Gastrocnemius medialis (tissue), 4 donors: Measurements from ENCODE around the gene LGALS7B.

Experiments used
- CTCF ChIP-seq, 5 experiments: fragments of 450-650 bp in 3 of 5; fragments of 200-600 bp in 2 of 5; sonication (generic) in 2 of 5; IDR thresholded peaks in 4 of 5; conservative IDR thresholded peaks in 1 of 5; 1 replicate in 4 of 5; 2 replicates in 1 of 5; pipeline ENCODE4 v1.5.1; 2016 to 2019; ENCODE audit warnings: antibody characterized with exemption in 5 of 5, mild to moderate bottlenecking in 3 of 5, moderate library complexity in 3 of 5
- POLR2A ChIP-seq, 2 donors: fragments of 450-650 bp; IDR thresholded peaks; one replicate each; pipeline ENCODE4 v1.6.1; 2017; ENCODE audit warnings: antibody characterized with exemption in 2 of 2, mild to moderate bottlenecking in 2 of 2, moderate library complexity in 2 of 2

- TF ChIP-seq POLR2A (IDR thresholded peaks at IDR 0.05) (no peak), CTCF (IDR thresholded peaks at IDR 0.05 in 4 of 5, conservative IDR thresholded peaks at IDR 0.05 in 1 of 5) (no peak)
These were observed 10.1 kb downstream of the LGALS7B start for GRCh38 chr19:38799104-38799503.
